Left lung (tissue), 10 donors: ENCODE data around the gene STRIP2. TPM values are rescaled to one million over a fixed set of nuclear protein-coding genes. Genes with fewer than 3 reads are reported as not detected.

Source experiments
- ATAC-seq: fragments of 200-7000 bp; cut with Tn5 transposase; one replicate; pipeline ENCODE4 v1.9.1; 2020; ENCODE audit warnings: moderate library complexity
- DNase-seq, 4 donors: peaks; one replicate each; pipeline ENCODE4 v3.0.0-alpha.2; 2013 to 2020
- H3K27ac ChIP-seq, 2 donors: fragments of 200-600 bp; sonication (generic) in 1 of 2; one replicate each; pipeline versions ENCODE4 v1.5.0 to v1.8.0; 2020 to 2021
- H3K27me3 ChIP-seq, 2 donors: fragments of 200-600 bp; sonication (generic) in 1 of 2; one replicate each; pipeline versions ENCODE4 v1.5.0 to v1.8.0; 2020 to 2021
- H3K36me3 ChIP-seq, 2 donors: fragments of 200-600 bp; sonication (generic) in 1 of 2; one replicate each; pipeline versions ENCODE4 v1.5.0 to v1.8.0; 2020 to 2021
- H3K4me1 ChIP-seq, 2 donors: fragments of 200-600 bp; one replicate each; pipeline ENCODE4 v1.8.0; 2021
- H3K4me3 ChIP-seq, 2 donors: fragments of 200-600 bp; sonication (generic) in 1 of 2; one replicate each; pipeline versions ENCODE4 v1.5.0 to v1.8.0; 2020 to 2021; ENCODE audit warnings: mild to moderate bottlenecking in 1 of 2
- H3K9me3 ChIP-seq, 2 donors: fragments of 200-600 bp; sonication (generic) in 1 of 2; one replicate each; pipeline versions ENCODE4 v1.5.0 to v1.8.0; 2020 to 2021
- CTCF ChIP-seq, 2 donors: fragments of 200-600 bp; sonication (generic) in 1 of 2; IDR thresholded peaks; one replicate each; pipeline versions ENCODE4 v1.5.0 to v1.8.0; 2021; ENCODE audit warnings: antibody characterized with exemption in 2 of 2
- intact Hi-C, 2 donors: fragments of 100-400 bp; cut with DNase I; formaldehyde crosslinking; loops; one replicate each; pipeline versions ENCODE4 v1.11.2 to v1.14.2; 2022
- polyA plus RNA-seq, 6 donors: library from polyadenylated mRNA; unstranded; fragments of 120-200 nt; gene quantifications; one replicate each; pipeline ENCODE4 v1.2.1, GENCODE V29; 2013; ENCODE audit not compliant: insufficient read length in 6 of 6
- total RNA-seq, 2 donors: library from RNA; stranded (reverse); fragmentation: NEBNext Ultra II Directional; extraction: Animal tissue kit (Norgen Biotek cat#: 25700); gene quantifications; one replicate each; pipeline ENCODE4 v1.2.1, GENCODE V29; 2021
- donor health status: DM: no; HTN: yes; CAD: no.
- donor health status: DM: no; HTN: no; CAD: no.

STRIP2 gene
- total and polyA plus RNA-seq, 8 donors = 4.4 to 6.3 (median 5.6) TPM

DNA sequence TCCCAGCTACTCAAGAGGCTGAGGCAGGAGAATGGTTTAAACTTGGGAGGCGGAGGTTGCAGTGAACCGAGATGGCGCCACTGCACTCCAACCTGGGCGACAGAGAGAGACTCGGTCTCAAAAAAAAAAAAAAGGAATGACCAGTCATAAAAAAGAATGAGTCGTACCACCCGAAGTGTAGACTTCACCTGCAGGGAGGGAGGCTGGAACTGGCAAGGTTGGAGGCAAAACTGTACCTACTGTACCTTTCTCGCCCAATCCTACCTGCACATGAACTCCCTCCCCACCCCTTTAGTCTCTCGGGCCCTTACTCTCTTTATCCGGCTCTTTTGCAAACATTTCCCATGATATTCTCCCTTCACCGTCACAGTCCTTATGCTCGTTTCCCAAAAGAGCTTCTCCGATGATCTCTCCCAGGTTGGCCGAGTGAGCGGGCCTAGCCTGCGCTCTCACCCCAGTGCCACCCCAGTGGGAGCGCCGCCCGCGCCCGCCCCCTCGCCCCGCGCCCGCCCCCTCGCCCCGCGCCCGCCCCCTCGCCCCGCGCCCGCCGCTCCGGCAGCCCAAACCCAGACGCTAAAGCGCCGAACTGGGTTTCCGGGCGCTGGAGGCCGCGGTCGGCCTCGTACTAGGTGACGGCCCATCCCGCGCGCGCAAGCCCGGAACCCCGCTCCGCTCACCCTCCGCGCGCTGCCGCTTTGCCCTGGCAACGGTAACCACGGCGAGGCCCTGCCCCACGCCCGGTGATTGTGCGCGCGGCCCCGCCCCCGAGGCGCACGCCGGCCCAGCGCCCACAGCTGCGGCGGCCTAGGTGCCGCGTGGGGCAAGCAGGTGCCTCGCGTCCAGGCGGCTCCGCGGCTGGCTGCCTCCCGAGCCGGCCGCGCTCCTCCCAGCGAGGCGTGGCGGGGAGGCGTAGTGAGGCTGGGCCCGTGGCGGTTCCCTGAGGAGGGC, 67.8 kb downstream of the STRIP2 start, which contains the start of gene SMKR1:
SMKR1 (plus strand) TSS at position 772 of the 948 bp plus-strand sequence. CDS start 294 bp downstream, outside the sequence.
- H3K36me3 ChIP-seq = no peaks in the 10 kb centered on the region
- peak; percentile 97 for ATAC-seq
- no peaks in the 10 kb centered on the region for H3K9me3 ChIP-seq
- peak within 1 kb of the TSS; percentile 54 for H3K4me3 ChIP-seq
- DNase-seq = peak; percentile 51 to 94 (median 78)
- TF ChIP-seq CTCF (IDR thresholded peaks at IDR 0.05) = no peak
- H3K4me1 ChIP-seq = peaks cover 0 to 18% of the 10 kb centered on the region in 2 donors
- intact Hi-C loops = no loop called here
- H3K27ac ChIP-seq = no peak within 1 kb of the TSS
- H3K27me3 ChIP-seq = peaks cover 0 to 29% of the 10 kb centered on the region in 2 donors

- Histone ChIP-seq H3K4me1 (peaks cover 0 to 18% of the 10 kb centered on the region in 2 donors), H3K27me3 (peaks cover 0 to 29% of the 10 kb centered on the region in 2 donors), H3K36me3 (no peaks in the 10 kb centered on the region), H3K9me3 (no peaks in the 10 kb centered on the region), H3K4me3 (peak overlapping the region; percentile 54), H3K27ac (no peak overlapping the region)
- intact Hi-C loops = no loop called here
- peak; percentile 24 for ATAC-seq
- TF ChIP-seq CTCF (IDR thresholded peaks at IDR 0.05) = no peak
- DNase-seq = no peak
Observed at GRCh38 chr7:129502708-129503685, 68.8 kb downstream of the STRIP2 start.

- ATAC-seq (no peak), DNase-seq (no peak)
- peaks cover 0 to 29% of the 10 kb centered on the region in 2 donors for H3K27me3 ChIP-seq
- peaks cover 0 to 18% of the 10 kb centered on the region in 2 donors for H3K4me1 ChIP-seq
- H3K27ac ChIP-seq = no peak overlapping the region
- intact Hi-C loops = no loop called here
- no peak overlapping the region for H3K4me3 ChIP-seq
- H3K36me3 ChIP-seq = no peaks in the 10 kb centered on the region
- TF ChIP-seq CTCF (IDR thresholded peaks at IDR 0.05) = no peak
- H3K9me3 ChIP-seq = no peaks in the 10 kb centered on the region
Observed at GRCh38 chr7:129503725-129504124, 69.5 kb downstream of the STRIP2 start.

DNA sequence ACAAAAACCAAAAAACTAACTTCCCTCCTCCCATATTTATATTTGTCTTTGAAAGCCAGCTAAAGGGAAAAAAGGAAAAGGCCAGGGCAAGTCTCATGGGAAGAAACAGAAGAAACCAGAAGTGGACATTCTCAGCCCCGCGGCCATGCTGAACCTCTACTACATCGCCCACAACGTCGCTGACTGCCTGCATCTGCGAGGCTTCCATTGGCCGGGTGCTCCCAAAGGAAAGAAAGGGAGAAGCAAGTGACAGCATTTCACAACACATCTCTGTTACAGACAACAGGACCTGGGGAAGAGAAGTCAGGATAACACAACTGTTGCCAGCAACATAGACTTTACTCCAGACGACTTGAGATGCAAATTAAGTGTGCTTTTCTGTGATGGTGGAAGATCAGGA, 78.0 kb downstream of the STRIP2 start:
- Histone ChIP-seq H3K27ac (no peak overlapping the region), H3K9me3 (no peaks in the 10 kb centered on the region), H3K4me3 (no peak overlapping the region), H3K4me1 (no peaks in the 10 kb centered on the region), H3K27me3 (peaks cover 0 to 11% of the 10 kb centered on the region in 2 donors), H3K36me3 (no peaks in the 10 kb centered on the region)
- TF ChIP-seq CTCF (IDR thresholded peaks at IDR 0.05) = no peak
- intact Hi-C loops = no loop called here
- no peak for ATAC-seq
- DNase-seq = no peak
